Heart left ventricle (tissue), 13 donors: Measurements from ENCODE around the gene ANKMY2.
"Not testable (repeated sequence)": the region's sequence is repeated elsewhere in the genome, so short reads cannot be mapped to it uniquely, and the experiment has no call there.

Experiments used
- POLR2A ChIP-seq, 2 donors: fragments of 450-650 bp; IDR thresholded peaks; one replicate each; pipeline ENCODE4 v1.6.1; 2017; ENCODE audit warnings: antibody characterized with exemption in 2 of 2, mild to moderate bottlenecking in 2 of 2, moderate library complexity in 2 of 2
- TF ChIP-seq, protein P1 (sequence below), 12 donors: fragments of 200-600 bp; sonication (generic) in 4 of 12; IDR thresholded peaks; one replicate each; pipeline versions ENCODE4 v1.5.0 to v1.8.0; 2018 to 2022; ENCODE audit warnings: antibody characterized with exemption in 12 of 12, mild to moderate bottlenecking in 5 of 12
- donor health status: ischemic (EF 13 %, LVEDD 7.1; RV severe dilation, severe dysfunction).
- donor health status: DM: no; HTN: yes; CAD: no.
- donor health status: DM: no; HTN: no; CAD: no.
- donor health status: ischemic (EF 25% LVEDD 6.9; RV normal size, moderate dysfunction).
- donor health status: ischemic (EF 25% LVEDD 5.7; RV mildly dilated, moderate dysfunction).
- donor health status: ischemic (EF 35%, LVEDD 5.7; RV mildly dilated, moderate dysfunction).
- donor health status: nonischemic (EF 11% LVEDD 7.7; RV severe dilation, severe dysfunction).
- donor health status: DM: yes; HTN: yes; CAD: no.
- donor health status: PGD.
- donor health status: ischemic (EF 29% LVEDD 5.4; RV normal size, mild dysfunction).
- donor health status: nonischemic (EF 23%, LVEDD 6.1; RV moderate dilation, normal function).

DNA sequence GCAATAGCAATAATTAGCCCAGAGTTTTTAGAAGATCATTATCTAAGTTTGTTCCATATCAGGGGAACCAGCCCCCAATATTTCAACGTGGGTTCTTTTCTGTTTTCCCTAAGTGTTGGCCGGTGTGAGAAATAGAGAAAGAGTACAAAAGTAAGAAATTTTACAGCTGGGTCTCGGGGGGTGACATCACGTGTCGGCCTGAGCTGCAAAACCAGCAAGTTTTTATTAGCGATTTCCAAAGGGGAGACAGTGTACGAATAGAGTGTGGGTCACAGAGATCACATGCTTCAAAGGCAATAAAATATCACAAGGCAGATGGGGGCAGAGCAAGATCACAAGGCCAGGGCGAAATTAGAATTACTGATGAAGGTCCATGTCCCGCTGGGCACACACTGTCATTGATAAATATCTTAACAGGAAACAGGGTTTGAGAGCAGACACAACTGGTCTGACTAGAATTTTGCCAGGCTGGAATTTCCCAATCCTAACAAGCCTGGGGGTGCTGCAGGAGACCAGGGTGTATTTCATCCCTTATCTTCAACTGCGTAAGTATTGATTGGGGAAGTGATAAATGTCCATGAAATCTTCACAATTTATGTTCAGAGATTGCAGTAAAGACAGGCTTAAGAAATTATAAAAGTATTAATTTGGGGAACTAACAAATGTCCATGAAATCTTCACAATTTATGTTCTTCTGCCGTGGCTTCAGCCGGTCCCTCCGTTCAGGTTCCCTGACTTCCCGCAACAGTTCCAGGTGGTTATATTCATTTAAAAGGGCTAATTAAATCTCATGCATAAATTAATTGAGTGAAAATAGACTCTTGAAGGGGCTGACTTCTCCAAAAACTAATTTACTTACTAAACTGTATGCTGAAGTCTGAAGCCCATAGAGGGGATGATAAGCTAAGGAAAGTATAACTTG lies 33.4 kb upstream of the ANKMY2 start:
- TF ChIP-seq, protein P1, sequence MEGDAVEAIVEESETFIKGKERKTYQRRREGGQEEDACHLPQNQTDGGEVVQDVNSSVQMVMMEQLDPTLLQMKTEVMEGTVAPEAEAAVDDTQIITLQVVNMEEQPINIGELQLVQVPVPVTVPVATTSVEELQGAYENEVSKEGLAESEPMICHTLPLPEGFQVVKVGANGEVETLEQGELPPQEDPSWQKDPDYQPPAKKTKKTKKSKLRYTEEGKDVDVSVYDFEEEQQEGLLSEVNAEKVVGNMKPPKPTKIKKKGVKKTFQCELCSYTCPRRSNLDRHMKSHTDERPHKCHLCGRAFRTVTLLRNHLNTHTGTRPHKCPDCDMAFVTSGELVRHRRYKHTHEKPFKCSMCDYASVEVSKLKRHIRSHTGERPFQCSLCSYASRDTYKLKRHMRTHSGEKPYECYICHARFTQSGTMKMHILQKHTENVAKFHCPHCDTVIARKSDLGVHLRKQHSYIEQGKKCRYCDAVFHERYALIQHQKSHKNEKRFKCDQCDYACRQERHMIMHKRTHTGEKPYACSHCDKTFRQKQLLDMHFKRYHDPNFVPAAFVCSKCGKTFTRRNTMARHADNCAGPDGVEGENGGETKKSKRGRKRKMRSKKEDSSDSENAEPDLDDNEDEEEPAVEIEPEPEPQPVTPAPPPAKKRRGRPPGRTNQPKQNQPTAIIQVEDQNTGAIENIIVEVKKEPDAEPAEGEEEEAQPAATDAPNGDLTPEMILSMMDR (IDR thresholded peaks at IDR 0.05), result not testable (repeated sequence)
- TF ChIP-seq POLR2A (IDR thresholded peaks at IDR 0.05), result not testable (repeated sequence)
